Fibroblast of upper back skin (primary cell): ENCODE measurements around the gene ANKRD28.
A peak's percentile ranks its signal among the peaks of the same experiment; 100 is the strongest.
"Not testable (repeated sequence)": the region's sequence is repeated elsewhere in the genome, so short reads cannot be mapped to it uniquely, and the experiment has no call there.

ENCODE experiments used
- DNase-seq: peaks from one replicate; pipeline ENCODE4 v3.0.0-alpha.2; 2013

The ANKRD28 gene

DNA sequence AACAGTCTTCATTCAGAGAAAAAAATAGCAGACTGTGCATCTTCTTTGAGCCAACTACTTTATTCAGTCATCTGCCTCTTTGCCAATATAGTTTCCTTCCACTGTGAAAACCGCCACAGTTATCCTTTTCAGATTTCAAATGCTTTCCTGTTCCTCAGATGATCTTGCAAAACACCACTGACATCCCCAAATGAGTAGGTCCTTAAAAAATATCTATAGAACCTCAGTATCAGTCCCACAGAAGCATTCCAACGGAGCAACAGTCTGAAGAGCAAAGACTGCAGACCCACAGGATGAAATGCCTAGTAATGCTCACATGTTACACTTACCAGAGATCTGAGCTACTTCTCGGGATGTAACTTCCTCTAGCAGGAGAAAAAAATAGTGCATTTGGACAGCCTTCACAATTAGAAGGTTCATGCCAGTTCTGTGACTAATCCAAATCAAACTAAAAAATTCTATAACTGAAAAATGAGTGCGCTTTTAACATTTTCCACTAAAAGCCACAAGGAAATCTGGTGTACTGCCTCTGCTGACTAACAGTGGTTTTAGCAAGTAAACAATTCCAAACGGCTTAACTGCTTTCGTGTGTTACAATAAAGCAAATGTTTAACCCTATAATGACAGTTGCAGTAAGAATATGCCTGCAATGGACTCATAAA is at the start of gene ANKRD28:
ANKRD28 (minus strand) TSS at position 338 of the 662 bp plus-strand sequence. CDS start 1,458 bp downstream, outside the sequence.
- peak; percentile 98 for DNase-seq

DNA sequence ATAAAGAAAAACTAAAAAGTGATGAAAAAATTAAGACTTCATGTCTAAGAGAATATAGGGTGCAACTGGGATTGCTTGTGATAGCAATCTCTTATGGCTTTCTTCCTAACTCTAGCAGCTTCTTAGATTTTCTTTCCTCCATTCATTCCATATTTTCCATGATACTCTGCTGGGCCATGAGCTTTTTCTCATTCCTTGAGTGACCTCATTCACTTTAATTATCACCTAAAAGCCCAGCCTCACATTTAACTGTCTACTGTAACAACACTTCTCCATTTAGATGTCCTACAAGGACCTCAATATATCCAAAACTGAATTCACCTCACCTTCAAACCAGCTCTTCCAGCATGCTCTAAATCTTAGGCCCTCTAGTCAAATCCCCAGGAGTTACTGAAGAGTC is 49.5 kb upstream of the ANKRD28 start:
- no peak for DNase-seq

DNA sequence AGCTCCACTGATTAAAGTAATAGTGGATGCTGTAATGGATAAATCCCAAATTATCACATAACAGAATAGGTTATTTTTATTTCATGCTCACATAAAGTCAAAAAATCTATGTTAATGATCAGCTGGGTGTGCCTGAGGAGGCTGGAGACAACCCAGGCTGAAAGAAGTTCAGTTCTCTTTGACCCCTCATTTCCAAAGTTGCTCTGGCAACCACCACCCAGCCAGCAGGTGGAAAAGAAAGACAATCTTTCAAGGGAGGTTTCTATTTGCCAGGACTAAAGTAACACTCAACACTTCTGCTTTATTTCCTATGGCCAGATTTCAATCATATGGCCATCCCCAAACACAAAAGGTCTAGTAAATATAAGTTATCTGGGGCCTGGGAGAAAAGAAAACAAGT is 48.8 kb upstream of the ANKRD28 start:
- DNase-seq: no peak

DNA sequence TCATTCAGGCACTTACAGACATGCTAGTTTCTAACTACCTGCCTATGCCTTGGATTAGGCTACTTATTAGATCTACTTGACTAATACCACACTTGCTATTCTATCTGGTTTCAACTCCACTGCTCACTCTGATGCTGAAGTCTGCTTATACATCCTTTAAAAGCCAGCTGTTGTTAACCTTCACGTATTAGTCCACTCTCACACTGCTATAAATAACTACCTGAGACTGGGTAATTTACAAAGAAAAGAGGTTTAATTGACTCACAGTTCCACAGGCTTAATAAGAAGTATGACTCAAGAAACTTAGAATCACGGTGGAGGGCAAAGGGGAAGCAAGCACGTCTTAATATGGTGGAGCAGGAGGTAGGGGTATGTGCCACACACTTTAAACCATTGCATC is 47.7 kb upstream of the ANKRD28 start:
- DNase-seq: no peak

DNA sequence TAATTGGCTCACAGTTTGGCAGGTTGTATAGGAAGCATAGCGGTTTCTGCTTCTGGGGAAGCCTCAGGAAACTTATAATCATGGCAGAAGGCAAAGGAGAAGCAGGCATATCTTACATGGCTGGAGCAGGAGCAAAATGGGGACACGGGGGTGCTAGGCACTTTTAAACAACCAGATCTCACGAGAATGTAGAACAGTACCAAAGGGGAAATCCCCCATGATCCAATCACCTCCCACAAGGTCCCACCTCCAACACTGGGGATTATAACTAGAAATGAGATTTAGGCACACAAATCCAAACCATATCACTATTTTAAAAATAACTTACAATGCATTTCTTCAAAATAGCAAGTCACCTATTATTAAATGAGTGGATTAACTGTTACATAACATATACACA is 47.1 kb upstream of the ANKRD28 start:
- DNase-seq: no peak

DNA sequence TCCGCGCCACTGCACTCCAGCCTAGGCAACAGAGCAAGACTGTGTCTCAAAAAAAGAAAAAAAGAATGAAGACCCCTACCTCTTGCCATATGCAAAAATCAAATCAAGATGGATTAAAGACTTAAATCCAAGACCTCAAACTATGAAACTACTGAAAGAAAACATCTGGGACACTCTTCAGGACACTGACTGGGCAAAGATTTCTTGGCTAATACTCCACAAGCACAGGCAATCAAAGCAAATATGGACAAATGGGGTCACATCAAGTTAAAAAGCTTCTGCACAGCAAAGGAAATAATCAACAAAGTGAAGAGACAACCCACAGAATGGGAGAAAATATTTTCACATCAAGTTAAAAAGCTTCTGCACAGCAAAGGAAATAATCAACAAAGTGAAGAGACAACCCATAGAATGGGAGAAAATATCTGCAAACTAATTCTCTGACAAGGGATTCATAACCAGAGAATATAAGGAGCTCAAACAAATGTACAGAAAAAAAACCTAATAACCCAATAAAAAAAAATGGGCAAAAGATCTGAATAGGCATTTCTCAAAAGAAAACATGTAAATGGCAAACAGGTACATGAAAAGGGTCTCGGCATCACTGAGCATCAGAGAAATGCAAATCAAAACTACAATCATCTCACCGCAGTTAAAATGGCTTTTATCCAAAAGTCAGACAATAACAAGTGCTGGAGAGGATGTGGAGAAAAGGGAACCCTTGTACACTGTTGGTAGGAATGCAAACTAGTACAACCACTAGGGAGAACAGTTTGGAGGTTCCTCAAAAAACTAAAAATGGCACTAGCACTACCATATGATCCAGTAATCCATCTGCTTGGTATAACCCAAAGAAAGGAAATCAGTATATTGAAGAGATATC is 43.6 kb upstream of the ANKRD28 start:
- not testable (repeated sequence) for DNase-seq

DNA sequence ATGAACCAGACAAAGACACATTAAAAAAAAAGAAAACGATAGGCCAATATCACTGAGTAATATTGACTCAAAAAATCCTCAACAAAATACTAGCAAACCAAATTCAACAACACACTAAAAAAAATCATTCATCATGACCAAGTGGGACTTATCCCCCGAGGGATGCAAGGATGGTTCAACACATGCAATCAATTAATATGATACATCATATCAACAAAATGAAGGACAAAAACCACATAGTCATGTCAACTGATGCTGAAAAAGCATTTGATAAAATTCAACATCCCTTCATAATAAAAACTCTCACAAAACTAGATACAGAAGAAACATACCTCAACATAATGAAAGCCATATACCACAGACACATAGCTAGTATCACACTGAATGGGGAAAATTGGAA is 41.8 kb upstream of the ANKRD28 start:
- no peak for DNase-seq

DNA sequence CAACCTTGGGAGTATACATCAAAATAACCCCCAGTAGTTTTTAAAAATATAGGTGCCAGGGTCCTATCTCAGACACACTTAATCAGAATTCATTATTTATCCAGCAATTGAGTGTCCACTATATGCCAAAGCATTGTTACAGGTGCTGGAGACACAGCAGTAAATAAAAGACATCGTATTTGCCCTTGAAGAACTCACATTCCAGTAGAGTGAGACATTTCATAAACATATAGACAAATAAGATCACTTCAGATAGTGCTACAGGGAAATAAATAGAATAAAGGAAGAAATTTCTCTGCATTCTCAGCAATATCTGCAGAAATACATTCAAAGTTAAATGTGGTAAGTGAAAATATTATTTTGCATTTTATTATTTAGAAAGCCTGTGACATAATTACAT is 34.1 kb upstream of the ANKRD28 start:
- DNase-seq: no peak

DNA sequence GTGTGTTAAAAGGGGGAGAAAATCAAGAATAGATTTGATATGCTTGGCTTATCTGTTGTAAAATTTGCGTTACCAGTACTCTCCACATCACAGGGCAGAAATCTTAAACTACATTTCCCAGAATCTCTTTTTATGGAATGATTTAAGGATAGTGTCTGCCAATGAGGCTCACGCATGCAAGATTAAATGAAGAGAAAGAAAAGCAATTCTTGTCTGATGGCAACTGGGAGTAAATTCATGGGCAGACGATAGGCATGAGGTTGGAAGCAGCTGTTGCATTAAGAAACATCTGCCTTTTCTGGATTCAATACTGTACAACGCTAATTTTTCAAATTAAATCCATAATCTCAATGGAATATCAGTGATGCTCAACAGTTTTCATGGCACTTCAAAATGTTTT is 27.2 kb upstream of the ANKRD28 start:
- no peak for DNase-seq

DNA sequence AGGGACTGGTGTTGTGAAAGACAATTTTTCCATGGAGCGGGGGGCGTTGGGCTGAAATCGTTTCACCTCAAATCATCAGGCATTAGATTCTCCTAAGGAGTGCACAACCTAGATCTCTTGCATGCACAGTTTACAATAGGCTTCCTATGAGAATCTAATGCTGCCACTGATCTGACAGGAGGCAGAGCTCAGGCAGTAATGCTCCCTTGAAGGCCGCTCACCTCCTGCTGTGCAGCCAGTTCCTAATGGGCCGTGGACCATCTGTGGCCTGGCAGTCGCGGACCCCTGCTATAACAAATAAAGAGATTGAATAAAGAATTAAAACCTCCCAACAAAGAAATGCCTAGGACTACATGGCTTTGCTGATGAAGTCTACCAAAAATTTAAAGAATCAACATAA is 25.3 kb upstream of the ANKRD28 start:
- DNase-seq: no peak

DNA sequence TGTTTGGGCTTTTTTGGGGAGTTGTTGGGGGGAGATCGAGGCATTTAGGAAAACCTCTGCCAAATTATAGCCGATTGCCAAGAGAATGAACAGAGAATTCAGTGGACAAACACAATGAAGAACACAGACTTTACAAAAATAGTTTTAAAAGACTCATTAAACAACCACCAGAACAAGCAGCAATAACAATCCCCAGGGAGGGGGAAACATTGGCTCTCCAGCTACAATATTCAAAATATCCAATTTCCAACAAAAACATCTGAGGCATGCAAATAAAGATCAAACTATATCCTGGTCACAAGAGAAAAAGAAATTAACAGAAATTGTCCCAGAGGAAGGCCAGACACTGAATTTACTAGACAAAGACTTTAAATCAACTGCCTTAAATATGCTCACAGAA is 24.5 kb upstream of the ANKRD28 start:
- no peak for DNase-seq

DNA sequence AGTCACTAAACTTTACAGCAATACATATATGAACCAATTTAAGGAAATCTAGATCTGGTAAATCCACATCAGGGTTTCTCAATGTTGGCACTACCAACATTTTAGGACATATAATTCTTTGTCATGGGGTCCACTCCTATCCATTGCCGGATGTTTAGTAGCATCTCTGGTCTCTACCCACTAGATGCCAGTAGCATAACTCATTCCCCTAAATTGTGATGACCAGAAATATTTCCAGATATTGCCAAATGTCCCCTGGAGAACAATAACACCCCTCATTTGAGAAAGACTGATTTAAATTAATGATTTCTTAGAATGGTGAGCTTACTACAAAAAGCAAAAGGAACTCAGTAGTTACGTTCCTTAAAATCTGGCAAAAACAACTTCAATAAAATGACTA is 23.1 kb upstream of the ANKRD28 start:
- DNase-seq: peak; percentile 44

DNA sequence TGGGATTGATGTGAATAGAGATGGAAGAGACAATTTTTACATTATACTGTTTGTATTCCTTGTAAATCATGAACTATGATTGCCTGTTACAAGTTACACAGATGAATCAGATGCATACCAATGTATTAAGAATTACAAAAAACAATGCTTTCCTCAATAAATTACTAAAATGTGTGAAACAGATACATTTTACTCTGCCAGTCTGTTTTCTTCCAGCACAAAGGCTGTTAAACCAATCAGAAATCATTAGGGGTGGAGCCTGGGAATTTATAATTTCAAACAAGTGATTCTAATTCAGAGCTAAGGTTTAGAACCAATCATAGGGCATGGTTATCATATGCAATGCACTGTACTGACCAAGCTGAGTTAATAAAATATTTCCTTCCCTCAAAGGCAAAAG is 21.8 kb upstream of the ANKRD28 start:
- DNase-seq: no peak

DNA sequence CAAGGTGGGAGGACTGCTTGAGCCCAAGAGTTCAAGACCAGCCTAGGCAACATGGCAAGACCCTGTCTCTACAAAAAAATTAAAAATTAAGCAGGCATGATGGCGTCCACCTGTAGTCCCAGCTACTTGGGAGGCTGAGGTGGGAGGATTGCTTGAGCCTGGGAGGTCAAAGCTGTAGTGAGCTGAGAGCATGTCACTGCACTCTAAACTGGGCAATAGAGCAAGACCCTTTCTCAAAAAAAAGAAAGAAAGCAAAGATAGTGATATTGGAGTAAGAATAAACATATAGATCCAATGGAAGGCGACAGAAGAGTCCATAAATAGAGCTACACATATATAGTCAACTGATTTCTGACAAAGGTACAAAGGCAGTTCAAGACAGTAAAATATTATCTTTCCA is 21.3 kb upstream of the ANKRD28 start:
- no peak for DNase-seq

DNA sequence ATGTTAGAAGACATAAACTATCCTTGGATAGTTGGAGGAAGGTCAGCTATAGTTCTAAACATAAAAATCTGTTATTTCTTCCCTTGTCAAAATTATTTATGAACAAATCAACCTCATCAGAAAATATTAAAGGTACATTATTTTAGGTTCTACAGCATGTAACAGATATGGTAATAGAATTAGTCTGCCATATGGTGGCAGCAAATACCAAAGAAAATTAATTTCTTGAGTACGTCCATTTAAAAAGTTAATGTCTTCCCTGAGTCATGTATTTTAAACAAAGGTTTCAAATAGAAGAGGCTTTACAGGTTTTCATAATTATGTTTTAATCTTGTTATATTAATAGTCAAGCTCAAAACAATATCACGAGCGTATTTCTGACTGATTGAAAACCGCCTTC is 17.9 kb upstream of the ANKRD28 start:
- DNase-seq: peak; percentile 78

DNA sequence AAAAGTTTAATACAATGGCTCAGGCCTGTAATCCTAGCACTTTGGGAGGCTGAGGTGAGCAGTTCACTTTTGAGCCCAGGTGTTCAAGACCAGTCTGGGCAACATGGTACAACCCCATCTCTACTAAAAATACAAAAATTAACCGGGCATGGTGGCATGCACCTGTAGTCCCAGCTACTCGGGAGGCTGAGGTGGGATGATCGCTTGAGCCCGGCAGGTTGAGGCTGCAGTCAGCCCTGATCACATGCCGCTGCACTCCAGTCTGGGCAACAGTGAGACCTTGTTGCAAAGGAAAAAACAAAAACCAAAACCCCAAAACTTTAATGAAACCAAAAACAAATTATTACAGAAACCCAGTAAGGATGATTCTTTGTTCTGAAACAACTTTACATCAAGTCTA is 15.3 kb upstream of the ANKRD28 start:
- not testable (repeated sequence) for DNase-seq

DNA sequence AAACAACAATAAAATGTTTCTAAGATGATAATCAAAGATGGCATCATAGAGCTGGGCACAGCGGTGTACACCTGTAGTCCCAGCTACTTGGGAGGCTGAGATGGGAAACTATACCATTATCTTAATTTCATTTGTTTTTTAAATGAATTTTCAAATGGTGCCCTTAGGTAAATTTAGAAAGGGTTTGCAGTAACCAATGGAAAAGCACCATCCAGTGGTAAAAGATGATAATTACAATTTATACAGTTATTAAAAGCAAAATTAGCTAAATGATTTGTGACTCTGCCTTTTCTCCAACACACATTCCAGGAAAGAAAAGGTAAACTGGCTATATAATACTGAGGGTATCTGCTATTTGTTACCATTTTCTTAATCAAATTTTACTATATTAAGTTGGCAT is 14.4 kb upstream of the ANKRD28 start:
- peak; percentile 29 for DNase-seq

DNA sequence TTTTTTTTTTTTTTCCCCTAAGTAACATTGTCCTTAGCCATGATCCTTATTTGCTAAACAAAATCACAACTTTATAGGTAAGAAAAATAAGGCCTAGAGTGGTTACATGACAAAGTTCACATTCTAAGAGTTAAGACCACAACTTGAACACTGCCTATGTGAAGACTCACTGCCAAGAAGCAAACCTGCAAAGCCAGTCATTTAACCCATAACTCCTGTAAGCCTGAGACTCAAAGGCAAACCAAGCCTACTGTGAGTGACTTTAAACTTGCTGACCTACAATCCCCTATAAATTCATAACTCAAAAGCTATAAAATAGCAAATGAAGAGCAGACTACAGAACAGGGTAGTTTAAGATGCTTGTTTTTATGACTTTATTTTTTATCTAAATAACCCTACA is 12.9 kb upstream of the ANKRD28 start:
- DNase-seq: no peak

DNA sequence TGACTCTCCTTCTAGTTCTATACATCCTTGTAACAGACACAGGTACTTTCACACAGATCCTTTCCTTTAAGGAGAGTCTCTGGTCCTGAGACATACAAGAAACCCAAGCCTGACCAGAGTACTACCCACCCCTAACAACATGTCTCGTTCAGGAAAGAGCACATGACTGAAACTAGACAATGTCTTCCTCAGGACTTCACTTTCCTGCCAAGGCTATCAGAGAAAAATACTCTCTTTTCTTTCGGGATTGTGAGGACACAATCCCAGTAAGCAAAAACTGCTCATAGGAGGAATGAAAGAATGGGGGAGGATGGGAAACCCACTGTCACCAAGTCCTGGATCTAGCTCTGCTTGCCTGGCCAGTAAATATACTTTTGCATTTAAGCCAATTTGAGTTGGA is 11.5 kb upstream of the ANKRD28 start:
- DNase-seq: no peak

DNA sequence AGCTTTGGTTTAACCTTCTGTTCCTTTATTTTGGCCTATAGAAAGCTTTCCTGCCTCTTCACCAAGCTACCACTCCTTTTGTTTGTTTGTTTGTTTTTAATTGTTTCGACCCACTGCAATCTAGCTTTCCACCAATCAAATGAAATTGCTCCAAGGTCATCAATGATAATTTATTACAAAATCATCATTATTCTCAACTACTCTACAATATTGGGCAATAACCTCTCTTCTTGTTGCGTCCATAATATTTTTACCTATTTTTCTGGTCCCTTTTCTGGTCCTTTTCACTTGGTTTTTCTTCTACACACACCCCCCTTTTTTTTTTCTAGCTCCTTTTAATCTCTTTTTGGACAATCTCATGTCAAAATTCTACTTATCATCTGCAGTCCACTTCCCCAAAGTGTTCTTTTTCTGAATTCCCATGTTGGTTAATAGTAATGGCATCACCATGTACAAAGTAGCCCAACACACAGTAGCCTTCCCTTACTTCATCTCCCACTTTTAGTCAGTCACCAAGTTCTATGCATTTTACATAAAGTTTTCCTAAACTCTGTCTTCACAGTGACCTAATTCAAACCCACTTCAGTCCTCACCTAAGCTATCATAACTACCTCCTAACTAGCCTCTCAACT is 11.0 kb upstream of the ANKRD28 start:
- no peak for DNase-seq

DNA sequence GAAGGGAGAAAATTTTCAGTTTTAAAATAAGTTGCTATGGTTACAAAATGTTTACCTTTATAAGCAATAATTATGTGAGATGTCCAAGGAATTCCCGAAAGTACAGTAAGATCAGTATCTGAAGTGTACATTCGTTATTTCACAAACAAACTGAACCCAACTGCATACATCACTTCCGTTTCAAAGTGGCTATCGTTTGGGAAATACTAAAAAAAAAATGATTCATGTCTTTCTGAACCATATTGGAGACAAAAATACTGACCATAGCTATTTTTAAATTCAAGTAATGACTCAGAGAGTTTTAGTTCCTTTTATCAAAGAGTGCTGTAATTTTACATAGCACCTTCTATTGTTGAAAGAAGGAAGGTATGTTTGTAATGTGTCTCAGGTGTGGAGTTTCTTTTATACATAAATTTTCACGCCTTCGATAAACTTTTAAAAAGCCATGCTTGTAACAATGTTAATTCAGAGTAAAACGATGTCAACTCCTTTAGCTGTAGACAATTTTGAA is 8.0 kb upstream of the ANKRD28 start:
- DNase-seq: peak; percentile 60

DNA sequence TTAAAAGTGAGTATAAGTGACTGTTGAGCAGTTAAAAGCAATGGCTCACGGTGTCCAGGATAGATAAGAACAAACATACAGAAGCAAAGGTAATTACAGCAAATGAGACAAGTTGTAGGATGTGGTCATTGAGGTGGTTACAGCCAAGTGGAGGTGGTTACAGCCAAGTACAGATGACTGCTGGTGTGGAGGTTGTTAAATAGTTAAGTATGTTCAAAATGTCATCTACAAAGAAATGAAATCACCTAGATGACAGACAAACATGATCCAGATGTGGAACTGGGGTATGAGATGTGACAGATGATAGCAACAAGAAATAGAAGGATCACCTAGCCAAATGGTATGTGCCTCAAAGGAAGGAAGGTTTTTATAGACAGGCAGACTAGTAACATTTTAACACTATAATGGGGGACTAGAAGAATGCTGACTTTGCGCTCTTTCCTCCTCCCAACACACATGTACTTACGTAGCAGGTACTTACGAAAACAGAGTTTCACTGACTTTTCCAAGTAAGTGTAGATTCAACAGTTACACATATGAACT is 6.8 kb upstream of the ANKRD28 start:
- DNase-seq: no peak

DNA sequence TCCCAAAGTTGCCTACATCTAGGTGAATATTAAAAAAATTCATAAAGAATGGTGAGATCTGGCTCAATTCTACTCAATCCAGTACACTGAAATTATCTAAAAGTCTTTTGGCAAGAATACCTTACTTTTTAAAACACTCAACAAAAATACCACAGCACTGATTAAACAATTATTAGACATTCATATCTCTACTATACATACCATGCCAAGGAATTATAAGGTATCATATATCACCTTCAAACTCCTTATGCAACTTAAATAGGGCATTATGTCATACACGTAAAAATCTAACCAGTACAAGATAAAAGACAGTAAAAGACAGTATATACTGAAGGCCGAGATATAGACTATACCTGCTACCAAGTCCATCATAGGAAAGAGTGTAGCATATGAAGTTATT is 6.1 kb upstream of the ANKRD28 start:
- no peak for DNase-seq

DNA sequence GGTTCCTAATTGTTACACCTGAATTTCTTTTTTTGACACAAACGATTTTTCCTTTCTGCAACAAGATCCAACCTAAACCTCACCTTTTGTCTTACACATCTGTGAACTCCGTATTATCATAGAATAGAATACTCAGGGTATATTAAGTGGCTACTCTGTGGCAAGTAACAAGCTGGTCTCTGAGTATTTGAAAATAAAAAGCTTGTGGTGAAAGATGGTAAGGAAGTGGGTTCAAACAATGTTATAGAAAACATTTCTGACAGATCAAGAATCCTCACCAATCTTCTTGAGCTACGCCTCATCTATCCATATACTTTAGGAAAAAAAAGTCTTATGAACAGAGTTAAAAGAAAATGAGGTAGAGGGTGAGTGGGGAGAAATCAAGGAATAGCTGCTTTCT is 3.5 kb upstream of the ANKRD28 start:
- no peak for DNase-seq
